ENCODE data around the gene RAB11A. TPM values are rescaled to one million over a fixed set of nuclear protein-coding genes. Genes with fewer than 3 reads are reported as not detected.

Gene RAB11A
- total and polyA plus RNA-seq, 7 donors = 89.5 to 152 (median 115) TPM

DNA sequence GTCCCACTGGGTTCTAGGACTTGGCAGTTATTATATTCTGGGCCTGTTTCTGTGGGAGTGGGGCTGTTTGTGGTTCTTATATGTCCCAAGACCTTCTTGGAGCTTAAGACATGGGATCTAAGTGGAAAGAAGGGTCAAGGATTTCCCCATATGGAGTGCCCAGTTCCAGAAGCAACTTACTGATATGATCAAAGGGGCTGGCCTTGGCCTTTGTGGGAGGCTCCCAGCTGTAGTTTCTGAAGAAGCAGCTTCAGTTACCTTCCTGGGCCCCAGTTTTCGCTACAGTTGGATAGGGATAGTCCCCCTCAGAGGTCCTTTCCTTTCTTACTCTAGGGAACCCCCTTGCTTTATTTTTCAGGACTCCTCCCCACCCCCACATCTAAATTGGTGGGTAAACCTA lies 56.0 kb downstream of the RAB11A start:
- intact Hi-C loops (cut with DNase I) = no loop called here
- Histone ChIP-seq H3K36me3 (ENCODE audit: insufficient read depth in 1 of 2, low read depth in 1 of 2) (no peaks in the 10 kb centered on the region), H3K4me3 (no peak overlapping the region), H3K27me3 (ENCODE audit: insufficient read depth in 3 of 3, low read length in 2 of 3) (no peaks in the 10 kb centered on the region), H3K9me3 (no peaks in the 10 kb centered on the region), H3K4me1 (no peaks in the 10 kb centered on the region), H3K27ac (no peak overlapping the region)
- WGBS, 3 donors = 90 to 100% (median 93%) methylated on average over 1 of the region's 1 CpG
- DNase-seq = no peak
- TF ChIP-seq CTCF (IDR thresholded peaks at IDR 0.05) = no peak
- no peak for ATAC-seq

GRCh38 chr15:65926459-65926858 lies 57.2 kb downstream of the RAB11A start:
- intact Hi-C loops (cut with DNase I) = no loop called here
- ATAC-seq (no peak), DNase-seq (no peak)
- no peak overlapping the region for H3K27ac ChIP-seq
- H3K36me3 ChIP-seq (ENCODE audit: insufficient read depth in 1 of 2, low read depth in 1 of 2) = no peaks in the 10 kb centered on the region
- no peaks in the 10 kb centered on the region for H3K27me3 ChIP-seq (ENCODE audit: insufficient read depth in 3 of 3, low read length in 2 of 3)
- no peaks in the 10 kb centered on the region for H3K9me3 ChIP-seq
- no peaks in the 10 kb centered on the region for H3K4me1 ChIP-seq
- 76 to 100% (median 100%) methylated on average over 1 of the region's 1 CpG for WGBS, 3 donors
- TF ChIP-seq CTCF (IDR thresholded peaks at IDR 0.05) = no peak
- no peak overlapping the region for H3K4me3 ChIP-seq

- Histone ChIP-seq H3K4me3 (no peak overlapping the region), H3K9me3 (no peaks in the 10 kb centered on the region), H3K4me1 (no peaks in the 10 kb centered on the region), H3K27ac (no peak overlapping the region), H3K27me3 (ENCODE audit: insufficient read depth in 3 of 3, low read length in 2 of 3) (no peaks in the 10 kb centered on the region), H3K36me3 (ENCODE audit: insufficient read depth in 1 of 2, low read depth in 1 of 2) (no peaks in the 10 kb centered on the region)
- no peak for TF ChIP-seq CTCF (IDR thresholded peaks at IDR 0.05)
- intact Hi-C loops (cut with DNase I) = no loop called here
- DNase-seq (no peak), ATAC-seq (no peak)
- WGBS, 3 donors = 89 to 100% (median 96%) methylated on average over 1 of the region's 1 CpG
These were observed 57.6 kb downstream of the RAB11A start for GRCh38 chr15:65926899-65927298.

- no peak for TF ChIP-seq CTCF (IDR thresholded peaks at IDR 0.05)
- ATAC-seq (no peak), DNase-seq (no peak)
- H3K27me3 ChIP-seq (ENCODE audit: insufficient read depth in 3 of 3, low read length in 2 of 3) = no peaks in the 10 kb centered on the region
- intact Hi-C loops (cut with DNase I) = no loop called here
- H3K27ac ChIP-seq = no peak overlapping the region
- H3K9me3 ChIP-seq = no peaks in the 10 kb centered on the region
- no peaks in the 10 kb centered on the region for H3K36me3 ChIP-seq (ENCODE audit: insufficient read depth in 1 of 2, low read depth in 1 of 2)
- 49 to 61% (median 56%) methylated on average over 2 of the region's 2 CpGs for WGBS, 3 donors
- H3K4me1 ChIP-seq = no peaks in the 10 kb centered on the region
- no peak overlapping the region for H3K4me3 ChIP-seq
These were observed 58.3 kb downstream of the RAB11A start for GRCh38 chr15:65927545-65927944.

- 76 to 90% (median 80%) methylated on average over 6 to 7 of the region's 7 CpGs for WGBS, 3 donors
- intact Hi-C loops (cut with DNase I) = no loop called here
- H3K36me3 ChIP-seq (ENCODE audit: insufficient read depth in 1 of 2, low read depth in 1 of 2) = no peaks in the 10 kb centered on the region
- no peaks in the 10 kb centered on the region for H3K9me3 ChIP-seq
- ATAC-seq (no peak), DNase-seq (no peak)
- H3K4me3 ChIP-seq = no peak overlapping the region
- no peaks in the 10 kb centered on the region for H3K4me1 ChIP-seq
- H3K27ac ChIP-seq = no peak overlapping the region
- H3K27me3 ChIP-seq (ENCODE audit: insufficient read depth in 3 of 3, low read length in 2 of 3) = no peaks in the 10 kb centered on the region
- no peak for TF ChIP-seq CTCF (IDR thresholded peaks at IDR 0.05)
These were observed 60.3 kb downstream of the RAB11A start for GRCh38 chr15:65929573-65929972.
